ENCODE results near the gene SENP3.

Gene SENP3

DNA sequence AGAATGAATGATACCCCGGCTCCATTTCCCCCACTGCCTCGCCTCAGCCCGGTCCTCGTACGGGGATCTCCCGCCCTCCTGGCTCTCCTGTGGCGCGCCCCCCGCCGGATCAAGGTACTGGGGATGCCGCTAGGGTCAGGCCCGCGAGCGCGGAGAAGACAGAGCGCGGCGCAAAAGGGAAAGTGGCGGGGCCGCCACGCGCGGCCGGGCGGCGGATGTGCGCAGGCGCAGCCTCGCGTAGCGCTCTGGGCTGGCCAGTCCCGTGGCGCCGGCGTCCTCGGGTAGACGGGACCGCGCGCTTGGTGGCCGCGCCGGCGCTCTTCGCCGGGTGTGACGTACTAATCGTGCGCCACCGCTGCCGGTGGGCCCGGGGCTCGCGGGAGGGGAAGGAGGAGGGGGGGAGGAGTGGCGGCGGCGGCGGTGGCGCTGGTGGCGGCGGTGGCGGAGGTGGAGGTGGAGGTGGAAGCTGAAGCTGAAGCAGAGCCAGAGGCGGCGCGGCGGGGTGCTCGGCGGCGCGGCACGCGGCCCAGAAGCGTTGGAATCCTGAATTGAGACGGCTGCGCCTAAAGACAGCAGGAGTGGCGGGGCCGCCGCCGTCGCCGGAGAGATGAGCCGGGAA is at the start of gene SENP3:
Gene SENP3, plus strand, starts transcription at position 331 of the 619 bp plus-strand sequence. CDS start 1,158 bp downstream, outside the sequence.
- peak; percentile 83 to 84 for DNase-seq (ENCODE audit: low read depth in 1 of 2, low spot score in 1 of 2)

DNA sequence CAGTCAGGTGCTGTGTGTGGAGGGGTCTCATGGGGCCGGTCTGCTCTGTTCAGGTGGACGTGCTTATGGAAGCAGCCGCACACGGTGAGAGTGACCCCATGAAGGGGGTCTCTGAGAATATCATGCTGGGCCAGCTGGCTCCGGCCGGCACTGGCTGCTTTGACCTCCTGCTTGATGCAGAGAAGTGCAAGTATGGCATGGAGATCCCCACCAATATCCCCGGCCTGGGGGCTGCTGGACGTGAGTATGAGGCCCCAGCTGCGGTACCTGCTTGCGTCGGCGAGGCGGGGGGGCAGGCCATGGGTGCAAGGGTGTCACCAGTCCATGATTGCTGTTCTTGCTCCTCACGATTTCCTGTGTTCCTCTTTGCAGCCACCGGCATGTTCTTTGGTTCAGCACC is 49.6 kb upstream of the SENP3 start:
- DNase-seq (ENCODE audit: low read depth in 1 of 2, low spot score in 1 of 2): no peak

DNA sequence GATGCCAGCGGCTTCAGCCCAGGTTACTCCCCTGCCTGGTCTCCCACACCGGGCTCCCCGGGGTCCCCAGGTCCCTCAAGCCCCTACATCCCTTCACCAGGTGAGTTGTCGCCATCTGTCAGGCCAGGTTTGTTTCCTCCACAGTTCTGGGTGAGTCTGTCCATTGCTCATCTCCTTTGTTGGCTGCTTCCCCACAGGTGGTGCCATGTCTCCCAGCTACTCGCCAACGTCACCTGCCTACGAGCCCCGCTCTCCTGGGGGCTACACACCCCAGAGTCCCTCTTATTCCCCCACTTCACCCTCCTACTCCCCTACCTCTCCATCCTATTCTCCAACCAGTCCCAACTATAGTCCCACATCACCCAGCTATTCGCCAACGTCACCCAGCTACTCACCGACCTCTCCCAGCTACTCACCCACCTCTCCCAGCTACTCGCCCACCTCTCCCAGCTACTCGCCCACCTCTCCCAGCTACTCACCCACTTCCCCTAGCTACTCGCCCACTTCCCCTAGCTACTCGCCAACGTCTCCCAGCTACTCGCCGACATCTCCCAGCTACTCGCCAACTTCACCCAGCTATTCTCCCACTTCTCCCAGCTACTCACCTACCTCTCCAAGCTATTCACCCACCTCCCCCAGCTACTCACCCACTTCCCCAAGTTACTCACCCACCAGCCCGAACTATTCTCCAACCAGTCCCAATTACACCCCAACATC is 48.7 kb upstream of the SENP3 start:
- no peak for DNase-seq (ENCODE audit: low read depth in 1 of 2, low spot score in 1 of 2)

DNA sequence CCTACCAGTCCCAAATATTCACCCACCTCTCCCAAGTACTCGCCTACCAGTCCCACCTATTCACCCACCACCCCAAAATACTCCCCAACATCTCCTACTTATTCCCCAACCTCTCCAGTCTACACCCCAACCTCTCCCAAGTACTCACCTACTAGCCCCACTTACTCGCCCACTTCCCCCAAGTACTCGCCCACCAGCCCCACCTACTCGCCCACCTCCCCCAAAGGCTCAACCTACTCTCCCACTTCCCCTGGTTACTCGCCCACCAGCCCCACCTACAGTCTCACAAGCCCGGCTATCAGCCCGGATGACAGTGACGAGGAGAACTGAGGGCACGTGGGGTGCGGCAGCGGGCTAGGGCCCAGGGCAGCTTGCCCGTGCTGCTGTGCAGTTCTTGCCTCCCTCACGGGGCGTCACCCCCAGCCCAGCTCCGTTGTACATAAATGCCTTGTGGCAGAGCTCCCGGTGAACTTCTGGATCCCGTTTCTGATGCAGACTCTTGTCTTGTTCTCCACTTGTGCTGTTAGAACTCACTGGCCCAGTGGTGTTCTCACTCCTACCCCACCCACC is 47.8 kb upstream of the SENP3 start:
- no peak for DNase-seq (ENCODE audit: low read depth in 1 of 2, low spot score in 1 of 2)

DNA sequence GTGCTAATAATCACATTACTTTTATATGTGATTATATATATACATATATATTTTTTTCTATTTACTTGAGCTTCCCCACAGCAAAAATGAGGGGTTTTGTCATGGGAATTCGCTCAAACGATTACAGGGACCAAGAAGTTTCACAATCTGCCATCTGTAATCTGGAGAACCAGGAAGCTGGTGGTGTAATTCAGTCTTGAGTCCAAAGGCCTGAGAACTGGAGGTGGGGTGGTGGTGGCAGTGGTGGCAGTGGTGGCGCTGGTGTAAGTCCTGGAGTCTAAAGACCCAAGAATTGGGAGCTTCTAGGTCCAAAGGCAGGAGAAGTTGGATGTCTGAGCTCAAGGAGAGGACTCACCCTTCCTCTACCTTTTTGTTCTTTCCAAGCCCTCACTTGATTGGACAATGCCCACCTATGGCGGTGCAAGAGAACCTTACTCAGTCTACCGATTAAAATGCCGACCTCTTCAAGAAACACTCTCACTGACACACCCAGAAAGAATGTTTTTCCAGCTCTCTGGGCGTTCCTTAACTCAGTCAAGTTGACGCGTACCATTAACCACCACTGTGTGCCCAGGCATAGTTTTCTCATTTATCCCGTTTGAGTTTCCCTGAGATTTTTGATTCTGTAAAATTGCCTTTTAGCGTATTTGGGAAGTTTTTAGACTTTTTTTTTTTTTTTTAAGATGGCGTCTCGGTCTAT is 45.7 kb upstream of the SENP3 start:
- no peak for DNase-seq (ENCODE audit: low read depth in 1 of 2, low spot score in 1 of 2)

DNA sequence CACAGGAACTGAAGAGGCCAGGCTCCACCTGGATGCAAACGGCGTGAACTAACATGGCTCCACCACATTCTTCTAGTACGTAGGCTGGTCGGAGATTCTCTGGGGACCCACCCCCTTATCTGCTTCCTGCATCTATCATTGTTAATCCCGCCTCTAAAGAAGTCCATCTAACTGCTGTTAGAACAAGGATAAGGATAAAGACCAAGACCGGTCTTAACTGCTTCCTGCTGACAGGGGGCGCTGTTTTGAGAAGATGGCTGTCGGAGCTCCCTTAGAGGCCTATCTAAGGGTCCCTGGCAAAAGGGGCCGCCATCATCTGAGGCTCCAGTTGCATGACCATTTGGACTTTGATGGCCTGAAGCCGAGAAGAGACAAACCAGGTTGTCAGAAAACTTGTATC is 38.7 kb upstream of the SENP3 start:
- DNase-seq (ENCODE audit: low read depth in 1 of 2, low spot score in 1 of 2): peak; percentile 21 to 34

DNA sequence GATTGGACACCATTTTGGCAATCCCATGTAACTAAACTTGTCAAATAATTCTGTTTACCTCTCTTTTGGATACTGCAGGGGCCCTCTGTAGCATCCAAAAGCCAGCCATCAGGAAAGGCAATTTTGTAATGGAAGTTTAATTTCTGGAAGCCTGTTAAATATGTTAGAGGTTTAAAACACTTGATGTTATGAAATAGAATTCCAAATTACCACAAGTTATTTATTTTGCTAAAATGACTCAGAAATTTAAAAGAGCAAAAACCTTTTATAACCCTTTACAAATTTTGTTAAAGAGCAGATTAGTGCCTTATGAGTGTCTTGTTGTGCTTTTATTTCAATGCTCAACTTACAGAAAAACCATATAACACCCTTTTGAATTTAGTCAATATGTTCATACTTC is 32.9 kb upstream of the SENP3 start:
- no peak for DNase-seq (ENCODE audit: low read depth in 1 of 2, low spot score in 1 of 2)

DNA sequence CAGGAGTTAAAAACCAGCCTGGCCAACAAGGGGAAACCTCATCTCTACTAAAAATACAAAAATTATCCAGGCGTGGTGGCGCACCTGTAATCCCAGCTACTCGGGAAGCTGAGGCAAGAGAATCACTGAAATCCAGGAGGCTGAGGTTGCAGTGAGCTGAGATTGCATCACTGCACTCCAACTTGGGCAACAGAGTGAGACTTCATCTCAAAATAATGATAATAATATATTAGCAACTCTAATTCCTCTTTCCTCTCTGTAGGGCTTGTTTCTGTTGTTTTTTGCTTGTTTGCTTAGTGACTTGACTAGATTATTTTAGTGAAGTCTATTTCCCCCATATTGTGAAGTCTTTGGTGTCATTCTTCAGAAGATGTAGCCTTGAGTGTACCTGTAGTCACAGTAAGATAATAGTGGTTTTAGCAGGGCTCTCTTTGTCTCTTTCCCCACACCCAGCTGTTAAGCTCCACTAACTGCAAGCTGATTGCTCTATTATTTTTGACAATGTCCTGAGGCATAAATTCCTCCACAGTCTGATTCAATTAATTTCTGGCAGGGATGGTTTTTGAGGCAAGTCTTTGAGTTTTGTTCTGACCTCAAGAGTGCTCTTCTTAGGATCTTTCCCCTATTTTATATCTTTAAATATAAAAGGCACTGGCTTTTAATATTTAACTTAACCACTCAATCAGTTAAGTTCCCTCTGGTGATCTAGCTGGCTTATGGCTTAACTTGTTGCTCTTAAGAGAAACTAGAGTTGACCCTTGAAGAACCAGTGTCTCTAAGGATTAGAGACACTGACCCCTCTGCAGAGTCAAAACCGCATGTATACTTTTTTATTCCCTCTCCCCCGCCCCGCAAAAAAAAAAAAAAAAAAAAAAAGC is 31.5 kb upstream of the SENP3 start:
- no peak for DNase-seq (ENCODE audit: low read depth in 1 of 2, low spot score in 1 of 2)

DNA sequence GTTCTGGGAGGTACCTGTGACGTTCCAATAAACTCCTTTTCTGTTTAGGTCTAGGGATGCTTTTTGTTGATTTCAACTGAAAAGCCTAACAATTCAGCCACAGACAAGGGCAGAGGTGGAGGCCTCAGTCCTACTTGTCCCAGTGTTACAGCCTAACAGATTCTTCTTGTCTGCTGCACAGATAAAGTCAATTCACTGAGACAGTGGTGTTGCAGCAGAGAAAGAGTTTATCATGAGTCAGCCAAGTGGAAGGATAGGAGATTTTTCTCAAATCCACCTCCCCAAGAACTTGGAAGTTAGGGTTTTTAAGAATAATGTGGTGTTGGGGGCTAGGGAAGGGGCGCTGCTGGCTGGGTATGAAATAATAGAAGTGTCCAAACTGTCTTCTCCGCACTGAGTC is 23.7 kb upstream of the SENP3 start:
- no peak for DNase-seq (ENCODE audit: low read depth in 1 of 2, low spot score in 1 of 2)

DNA sequence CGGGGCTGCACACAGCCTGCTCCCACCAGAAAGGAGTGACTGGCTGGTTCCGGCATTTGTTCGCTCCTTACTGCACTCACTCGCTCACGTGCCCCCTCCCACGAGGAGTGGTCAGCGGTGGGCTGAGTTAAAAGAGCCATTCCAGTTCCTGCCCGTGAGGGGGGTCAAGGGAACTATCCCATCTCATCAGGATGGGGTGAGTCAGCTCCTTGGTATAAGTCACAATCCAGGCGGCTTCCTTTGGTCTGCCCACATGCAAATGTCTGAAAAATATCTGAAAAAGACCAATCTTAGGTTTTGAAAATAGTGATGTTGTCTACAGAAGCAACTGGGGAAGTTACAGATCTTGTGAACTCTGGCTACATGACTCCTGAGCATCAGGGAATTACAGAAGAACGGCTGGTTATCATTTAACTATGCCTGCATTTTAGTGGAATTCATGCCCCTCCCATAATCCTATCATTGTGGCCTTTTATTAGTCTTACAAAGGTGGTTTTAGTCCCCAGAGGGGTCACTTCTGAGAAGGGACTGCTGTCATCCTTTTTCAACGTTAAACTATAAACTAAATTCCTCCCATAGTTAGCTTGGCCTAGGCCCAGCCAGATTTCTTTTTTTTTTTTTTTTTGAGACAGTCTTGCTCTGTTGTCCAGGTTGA is 22.7 kb upstream of the SENP3 start:
- DNase-seq (ENCODE audit: low read depth in 1 of 2, low spot score in 1 of 2): no peak

DNA sequence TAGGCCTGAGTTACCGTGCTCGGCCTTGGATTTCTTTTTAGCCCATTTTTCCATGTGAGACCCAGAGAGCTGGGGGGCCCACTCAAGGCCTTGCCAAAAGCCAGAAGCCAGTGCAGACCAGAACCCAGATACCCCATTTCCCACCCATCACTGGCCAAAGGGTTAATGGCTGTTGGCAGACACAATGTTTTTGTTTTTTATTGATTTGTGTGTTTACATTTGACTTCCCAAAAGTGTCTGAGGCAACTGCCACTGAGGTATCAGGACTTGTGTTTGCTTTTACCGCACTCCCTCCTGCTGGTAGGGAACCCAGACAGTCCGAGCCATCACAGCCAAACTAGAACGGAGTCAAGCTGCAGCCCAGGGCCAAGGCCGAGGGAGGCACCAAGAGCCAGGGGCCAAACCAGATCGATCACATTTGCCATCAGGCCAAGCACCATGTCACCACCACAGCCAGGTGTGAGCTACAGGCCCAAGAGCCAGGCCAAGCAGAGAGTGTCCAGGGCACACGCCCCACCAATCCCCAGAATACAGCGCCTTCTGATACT is 20.6 kb upstream of the SENP3 start:
- DNase-seq (ENCODE audit: low read depth in 1 of 2, low spot score in 1 of 2): no peak

DNA sequence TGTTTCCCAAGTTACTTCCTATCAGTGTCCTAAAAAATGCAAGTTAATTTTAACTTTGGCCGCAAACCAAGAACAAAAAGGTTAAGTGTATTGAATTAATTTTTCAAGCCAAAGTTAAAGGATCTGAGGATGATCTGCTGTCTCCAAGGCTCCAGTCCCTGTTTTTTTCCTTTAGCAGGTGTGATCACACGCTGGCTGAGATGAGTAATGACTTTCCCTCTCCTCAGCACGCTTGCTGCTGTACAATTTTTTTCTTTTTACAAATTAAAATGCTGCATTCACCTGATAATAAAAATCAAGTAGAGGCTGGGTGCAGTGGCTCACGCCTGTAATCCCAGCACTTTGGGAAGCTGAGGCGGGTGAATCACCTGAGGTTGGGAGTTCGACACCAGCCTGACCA is 16.8 kb upstream of the SENP3 start:
- DNase-seq (ENCODE audit: low read depth in 1 of 2, low spot score in 1 of 2): no peak

DNA sequence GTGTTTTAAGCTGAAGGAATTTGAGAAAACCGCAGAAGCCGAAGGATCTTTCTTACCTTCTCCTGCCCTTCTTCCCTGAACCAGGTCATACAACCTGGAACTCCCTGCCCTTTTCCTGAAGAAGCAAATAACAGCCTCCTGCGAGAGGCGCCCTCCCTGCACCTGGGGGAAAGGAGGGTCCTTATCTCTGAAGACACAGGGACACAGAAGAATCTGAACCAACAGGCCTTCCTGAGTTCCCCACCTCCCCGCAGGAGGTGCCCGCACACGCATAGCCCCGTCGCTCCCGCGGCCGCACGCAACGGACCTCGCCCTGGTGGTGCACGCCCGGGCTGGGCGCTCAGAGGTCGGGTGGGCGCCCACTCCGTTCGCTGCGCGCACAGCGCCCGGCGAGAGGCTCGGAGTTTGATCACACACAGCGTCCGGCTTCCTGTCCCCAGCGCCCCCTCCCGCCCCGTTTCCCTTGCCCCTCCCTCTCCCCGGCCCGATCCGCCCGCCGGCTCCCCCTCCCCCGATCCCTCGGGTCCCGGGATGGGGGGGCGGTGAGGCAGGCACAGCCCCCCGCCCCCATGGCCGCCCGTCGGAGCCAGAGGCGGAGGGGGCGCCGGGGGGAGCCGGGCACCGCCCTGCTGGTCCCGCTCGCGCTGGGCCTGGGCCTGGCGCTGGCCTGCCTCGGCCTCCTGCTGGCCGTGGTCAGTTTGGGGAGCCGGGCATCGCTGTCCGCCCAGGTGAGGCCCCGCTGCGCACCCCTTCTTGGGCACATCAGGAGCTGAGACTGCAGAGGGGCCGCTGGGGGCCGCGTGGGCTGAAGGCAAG is 12.9 kb upstream of the SENP3 start, which contains the start of gene TNFSF12:
Gene TNFSF12, plus strand, starts transcription at position 474 of the 816 bp plus-strand sequence. Its CDS starts 96 bp downstream, at position 570.
- DNase-seq (ENCODE audit: low read depth in 1 of 2, low spot score in 1 of 2): no peak

DNA sequence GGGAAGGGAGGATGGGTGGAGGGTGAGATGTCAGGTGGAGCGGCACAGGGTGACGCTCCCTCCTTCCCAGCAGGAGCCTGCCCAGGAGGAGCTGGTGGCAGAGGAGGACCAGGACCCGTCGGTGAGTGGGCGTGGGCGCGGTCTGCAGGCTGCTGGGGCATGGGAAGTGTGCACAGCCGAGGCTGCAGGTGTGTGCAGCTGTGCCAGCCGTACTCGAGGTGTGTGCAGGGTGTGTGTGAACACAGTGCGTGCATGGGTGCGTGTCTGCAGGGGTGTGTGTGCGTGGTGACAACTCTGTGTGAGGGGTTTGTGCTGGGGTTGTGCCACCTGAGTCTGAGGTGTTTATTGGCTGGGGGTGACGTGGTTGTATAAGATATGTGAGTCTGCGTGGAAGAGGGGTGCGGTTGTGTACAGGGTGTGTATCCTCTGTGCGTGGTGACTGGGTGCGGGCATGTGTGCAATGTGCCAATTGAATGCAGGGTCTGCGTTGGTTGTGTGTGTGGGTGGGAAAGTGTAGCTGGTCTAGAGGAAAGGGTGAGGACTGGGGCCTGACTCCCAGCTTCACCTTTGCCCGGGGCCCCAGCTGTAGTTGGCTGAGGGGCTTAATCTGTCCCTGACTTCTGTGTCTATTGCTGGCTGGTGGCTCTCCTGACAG is 12.2 kb upstream of the SENP3 start:
- DNase-seq (ENCODE audit: low read depth in 1 of 2, low spot score in 1 of 2): no peak

DNA sequence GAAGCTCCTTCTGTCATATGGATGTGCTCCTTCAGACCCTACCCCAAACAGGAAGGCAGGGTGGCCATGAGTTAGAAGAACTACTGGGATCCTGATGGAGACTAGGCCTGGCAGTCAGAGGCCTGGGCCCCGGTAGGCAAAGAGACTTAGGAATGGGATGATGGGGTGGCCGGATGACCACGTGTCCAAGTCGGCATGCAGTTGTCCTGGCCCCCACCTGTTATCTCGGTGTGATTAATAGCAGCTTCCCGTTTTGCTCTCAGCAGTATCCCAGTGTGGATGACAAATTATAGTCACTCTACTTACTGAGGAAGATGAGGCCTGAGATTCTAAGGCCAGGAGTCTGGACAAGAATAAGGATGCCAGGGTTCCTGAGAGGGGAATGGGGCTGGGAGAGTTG is 11.4 kb upstream of the SENP3 start:
- DNase-seq (ENCODE audit: low read depth in 1 of 2, low spot score in 1 of 2): no peak

DNA sequence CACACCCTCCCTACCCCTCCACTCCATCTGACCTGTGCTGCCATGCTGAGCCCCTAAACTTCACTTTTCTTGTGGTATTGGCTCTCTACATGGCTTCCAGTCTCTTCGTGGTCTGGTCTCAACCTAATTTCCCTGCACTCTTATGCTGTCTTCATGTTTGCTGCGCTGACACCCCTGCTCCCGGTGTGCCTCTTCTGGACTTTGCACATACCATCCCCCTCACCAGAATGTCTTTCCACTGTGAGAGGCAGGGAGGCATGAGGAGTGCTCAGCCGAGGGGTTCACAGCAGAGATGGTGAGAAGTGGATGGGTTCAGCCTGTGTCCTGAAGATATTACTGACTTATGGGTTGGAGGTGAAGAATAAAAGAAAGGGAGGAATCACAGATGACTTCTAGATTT is 10.3 kb upstream of the SENP3 start:
- no peak for DNase-seq (ENCODE audit: low read depth in 1 of 2, low spot score in 1 of 2)

DNA sequence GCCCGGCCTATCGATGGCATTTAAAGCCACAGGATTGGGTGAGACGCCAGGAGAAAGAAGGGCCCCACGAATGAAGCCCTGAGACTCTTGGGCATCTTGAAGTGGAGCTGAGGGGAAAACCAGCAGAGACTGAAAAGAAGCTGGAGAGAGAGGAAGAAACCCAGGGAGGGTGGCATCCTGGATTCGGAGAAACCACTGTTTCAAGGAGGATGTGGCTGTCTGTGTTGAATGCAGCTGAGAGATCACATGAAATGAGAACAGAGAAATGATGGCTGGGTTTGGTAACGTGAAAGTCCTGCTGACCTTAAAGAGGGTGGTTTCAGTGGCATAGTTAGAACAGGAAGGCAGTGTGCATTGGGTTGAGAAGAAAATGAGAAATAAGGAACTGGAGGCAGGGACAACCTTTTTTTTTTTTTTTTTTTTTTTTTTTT is 9.1 kb upstream of the SENP3 start:
- DNase-seq (ENCODE audit: low read depth in 1 of 2, low spot score in 1 of 2): no peak

DNA sequence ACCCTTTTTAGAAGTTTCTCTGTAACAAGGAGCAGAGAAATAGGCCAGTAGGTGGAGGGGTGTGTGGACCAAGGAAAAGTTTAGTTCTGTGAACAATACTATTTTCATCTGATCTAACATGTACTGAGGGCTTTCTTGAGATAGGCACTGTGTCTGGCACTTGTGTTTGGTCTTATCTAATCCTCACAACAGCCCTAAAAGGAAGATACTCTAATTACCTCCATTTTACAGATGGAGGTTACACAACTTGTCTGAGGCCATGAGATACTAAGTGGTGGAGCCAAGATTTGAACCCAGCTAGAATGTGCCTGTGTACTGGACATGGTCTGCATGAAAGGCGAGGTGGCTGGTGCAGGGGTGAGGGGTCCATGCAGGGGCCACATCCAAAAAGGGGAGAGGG is 8.4 kb upstream of the SENP3 start:
- no peak for DNase-seq (ENCODE audit: low read depth in 1 of 2, low spot score in 1 of 2)

Data from activated CD4-positive, alpha-beta T cell treated with anti-CD3 and anti-CD28 coated beads, Interleukin-2, amount 50 U/mL, for 24 hours (primary cell).